Measurements from ENCODE around the gene LCN6. TPM values are rescaled to one million over a fixed set of nuclear protein-coding genes. Genes with fewer than 3 reads are reported as not detected.
"Not testable (repeated sequence)": the region's sequence is repeated elsewhere in the genome, so short reads cannot be mapped to it uniquely, and the experiment has no call there.

LCN6 gene
- total and polyA plus RNA-seq, 7 donors: 1.2 to 19.1 (median 5.9) TPM

DNA sequence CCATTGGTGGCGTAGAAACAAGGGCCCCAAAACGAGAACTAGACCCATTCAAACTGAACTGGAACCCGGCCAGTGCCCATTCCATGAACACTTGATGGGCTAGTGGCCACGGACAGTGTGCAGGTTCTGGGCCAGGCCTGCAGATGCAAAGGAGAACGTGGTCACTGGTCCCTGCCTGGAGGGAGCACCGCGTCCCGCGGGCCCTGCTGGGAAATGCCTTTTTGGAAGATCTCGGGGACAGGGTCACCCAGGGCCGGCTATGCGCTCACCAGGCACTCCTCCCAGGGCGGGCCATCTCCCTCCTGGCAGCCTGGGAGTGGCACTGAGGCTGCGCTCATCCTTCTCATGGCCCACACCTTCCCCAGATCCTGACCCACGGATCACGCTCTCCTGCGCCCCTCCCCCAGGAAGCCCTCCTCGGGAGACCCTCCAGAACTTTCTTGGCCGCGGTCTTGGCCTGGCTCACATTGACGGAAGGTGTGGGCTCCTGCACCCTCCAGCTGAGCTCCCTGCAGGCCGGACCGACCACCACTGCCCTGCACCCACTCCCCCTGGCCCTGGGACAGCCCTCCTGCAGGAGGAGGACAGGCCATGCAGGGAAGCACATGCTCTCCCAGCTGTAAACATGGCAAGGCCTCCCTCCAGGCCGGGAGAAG is 38.7 kb downstream of the LCN6 start:
- Histone ChIP-seq H3K27ac (peak overlapping the region in 1 of 4 donors; percentile 10), H3K4me1 (peaks cover 0 to 23% (median 20%) of the 10 kb centered on the region in 4 donors), H3K36me3 (no peaks in the 10 kb centered on the region), H3K4me3 (no peak overlapping the region), H3K9me3 (no peaks in the 10 kb centered on the region), H3K27me3 (peaks cover 0 to 20% (median 20%) of the 10 kb centered on the region in 3 donors)
- DNase-seq: no peak
- intact Hi-C loops (cut with DNase I): no loop called here
- TF ChIP-seq, protein P1, sequence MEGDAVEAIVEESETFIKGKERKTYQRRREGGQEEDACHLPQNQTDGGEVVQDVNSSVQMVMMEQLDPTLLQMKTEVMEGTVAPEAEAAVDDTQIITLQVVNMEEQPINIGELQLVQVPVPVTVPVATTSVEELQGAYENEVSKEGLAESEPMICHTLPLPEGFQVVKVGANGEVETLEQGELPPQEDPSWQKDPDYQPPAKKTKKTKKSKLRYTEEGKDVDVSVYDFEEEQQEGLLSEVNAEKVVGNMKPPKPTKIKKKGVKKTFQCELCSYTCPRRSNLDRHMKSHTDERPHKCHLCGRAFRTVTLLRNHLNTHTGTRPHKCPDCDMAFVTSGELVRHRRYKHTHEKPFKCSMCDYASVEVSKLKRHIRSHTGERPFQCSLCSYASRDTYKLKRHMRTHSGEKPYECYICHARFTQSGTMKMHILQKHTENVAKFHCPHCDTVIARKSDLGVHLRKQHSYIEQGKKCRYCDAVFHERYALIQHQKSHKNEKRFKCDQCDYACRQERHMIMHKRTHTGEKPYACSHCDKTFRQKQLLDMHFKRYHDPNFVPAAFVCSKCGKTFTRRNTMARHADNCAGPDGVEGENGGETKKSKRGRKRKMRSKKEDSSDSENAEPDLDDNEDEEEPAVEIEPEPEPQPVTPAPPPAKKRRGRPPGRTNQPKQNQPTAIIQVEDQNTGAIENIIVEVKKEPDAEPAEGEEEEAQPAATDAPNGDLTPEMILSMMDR (IDR thresholded peaks at IDR 0.05): no peak
- TF ChIP-seq EP300 (IDR thresholded peaks at IDR 0.05) (no peak), POLR2AphosphoS5 (IDR thresholded peaks at IDR 0.05) (no peak), POLR2A (IDR thresholded peaks at IDR 0.05) (no peak)
- 86 to 92% methylated on average over 24 of the region's 24 CpGs for WGBS, 2 donors

DNA sequence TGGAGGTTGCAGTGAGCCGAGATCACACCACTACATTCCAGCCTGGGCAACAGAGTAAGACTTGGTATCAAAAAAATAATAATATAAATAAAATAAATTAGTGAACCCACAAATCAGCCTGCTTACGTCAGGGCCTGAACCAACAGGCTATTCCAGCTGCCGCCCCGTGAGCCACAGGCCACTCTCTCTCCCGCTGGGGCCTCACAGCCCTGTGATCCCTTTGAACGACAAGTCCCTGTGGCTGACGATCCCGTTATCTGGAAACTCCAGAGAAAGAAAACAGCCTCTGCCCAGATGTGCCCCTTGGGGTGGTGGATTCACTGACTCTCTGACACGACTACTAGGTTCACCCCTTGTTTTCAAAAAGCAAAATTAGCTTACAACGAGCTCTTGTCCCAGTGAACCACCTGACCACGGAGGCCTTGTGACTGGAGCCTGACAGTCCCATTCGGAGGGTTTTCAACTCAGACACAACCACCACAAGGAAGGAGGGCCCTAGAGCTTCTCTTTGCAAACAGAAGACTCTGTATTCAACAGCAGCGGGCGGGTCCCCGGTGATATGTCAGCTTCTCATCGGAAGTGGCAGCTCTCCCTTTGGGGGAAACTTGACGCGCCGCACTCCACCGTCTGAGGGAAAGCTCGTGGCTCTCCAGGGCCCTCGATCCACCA is 40.3 kb downstream of the LCN6 start:
- Histone ChIP-seq H3K9me3 (no peaks in the 10 kb centered on the region), H3K4me3 (no peak overlapping the region), H3K27me3 (peaks cover 0 to 12% (median 11%) of the 10 kb centered on the region in 3 donors), H3K27ac (no peak overlapping the region), H3K36me3 (no peaks in the 10 kb centered on the region), H3K4me1 (peaks cover 0 to 15% (median 13%) of the 10 kb centered on the region in 4 donors)
- 87 to 88% methylated on average over 22 of the region's 22 CpGs for WGBS, 2 donors
- DNase-seq: no peak
- no peak for TF ChIP-seq POLR2A (IDR thresholded peaks at IDR 0.05)
- no peak for TF ChIP-seq EP300 (IDR thresholded peaks at IDR 0.05)
- TF ChIP-seq, protein P1 (IDR thresholded peaks at IDR 0.05): no peak
- TF ChIP-seq POLR2AphosphoS5 (IDR thresholded peaks at IDR 0.05): no peak
- intact Hi-C loops (cut with DNase I): no loop called here

DNA sequence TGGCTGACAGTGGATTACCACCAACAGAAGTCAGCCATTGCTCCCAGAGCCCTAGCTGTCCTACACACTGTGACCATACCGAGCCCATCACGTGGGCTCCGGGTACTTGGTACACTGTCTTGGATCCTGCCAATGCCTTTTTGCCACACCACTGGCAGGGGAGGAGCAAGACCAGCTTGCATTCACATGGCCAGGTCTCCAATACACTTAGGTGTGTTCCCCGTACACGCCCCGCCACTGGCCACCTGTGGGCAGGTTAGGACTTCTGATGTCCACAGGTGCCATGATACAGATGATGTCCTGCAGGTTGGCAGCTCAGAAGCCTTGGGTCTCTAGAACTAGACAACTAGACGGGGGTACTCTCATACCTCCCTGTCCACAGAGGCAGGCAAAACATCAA is 41.3 kb downstream of the LCN6 start:
- intact Hi-C loops (cut with DNase I): no loop called here
- DNase-seq: no peak
- H3K4me1 ChIP-seq: peaks cover 0 to 8% (median 7%) of the 10 kb centered on the region in 4 donors
- peaks cover 0 to 6% (median 5%) of the 10 kb centered on the region in 3 donors for H3K27me3 ChIP-seq
- H3K4me3 ChIP-seq: no peak overlapping the region
- H3K9me3 ChIP-seq: no peaks in the 10 kb centered on the region
- TF ChIP-seq POLR2AphosphoS5 (IDR thresholded peaks at IDR 0.05): no peak
- TF ChIP-seq, protein P1 (IDR thresholded peaks at IDR 0.05): no peak
- 82 to 95% methylated on average over 7 of the region's 7 CpGs for WGBS, 2 donors
- H3K27ac ChIP-seq: no peak overlapping the region
- H3K36me3 ChIP-seq: no peaks in the 10 kb centered on the region

GRCh38 chr9:136705564-136705963 is 42.8 kb downstream of the LCN6 start:
- H3K4me1 ChIP-seq: peaks cover 0 to 7% (median 5%) of the 10 kb centered on the region in 4 donors
- no peaks in the 10 kb centered on the region for H3K27me3 ChIP-seq
- no peaks in the 10 kb centered on the region for H3K9me3 ChIP-seq
- intact Hi-C loops (cut with DNase I): no loop called here
- TF ChIP-seq POLR2AphosphoS5 (IDR thresholded peaks at IDR 0.05): no peak
- TF ChIP-seq, protein P1 (IDR thresholded peaks at IDR 0.05): no peak
- no peak for TF ChIP-seq POLR2A (IDR thresholded peaks at IDR 0.05)
- no peak for TF ChIP-seq EP300 (IDR thresholded peaks at IDR 0.05)
- H3K27ac ChIP-seq: no peak overlapping the region
- 37 to 52% methylated on average over 7 of the region's 7 CpGs for WGBS, 2 donors
- no peaks in the 10 kb centered on the region for H3K36me3 ChIP-seq
- DNase-seq: no peak
- H3K4me3 ChIP-seq: no peak overlapping the region

GRCh38 chr9:136704741-136705140 is 43.6 kb downstream of the LCN6 start:
- intact Hi-C loops (cut with DNase I): not testable (repeated sequence)

More at GRCh38 chr9:136704741-136705140, 43.6 kb downstream of the LCN6 start:
- 57 to 85% methylated on average over 8 of the region's 8 CpGs for WGBS, 2 donors
- H3K4me3 ChIP-seq, H3K36me3 ChIP-seq, H3K27ac ChIP-seq, DNase-seq, H3K9me3 ChIP-seq, H3K27me3 ChIP-seq: not testable (repeated sequence)
- peaks cover 0 to 16% (median 13%) of the 10 kb centered on the region in 4 donors for H3K4me1 ChIP-seq
